Inflammatory macrophage treated with lipopolysaccharide for 4 hours (primary cell): ENCODE measurements around the gene XRCC4.

Source experiments
- DNase-seq: peaks from one replicate; pipeline ENCODE4 v3.0.0-alpha.2; 2020

The XRCC4 gene

GRCh38 chr5:83394190-83394589, 316.8 kb downstream of the XRCC4 start:
- no peak for DNase-seq

- peak; percentile 23 for DNase-seq
Observed at GRCh38 chr5:83396662-83397061, 319.3 kb downstream of the XRCC4 start.

- no peak for DNase-seq
Observed at GRCh38 chr5:83397658-83398057, 320.3 kb downstream of the XRCC4 start.

GRCh38 chr5:83400241-83400640, 322.9 kb downstream of the XRCC4 start:
- DNase-seq, result peak; percentile 74

GRCh38 chr5:83400701-83401100, 323.4 kb downstream of the XRCC4 start:
- no peak for DNase-seq

- DNase-seq, result peak; percentile 57
Observed at GRCh38 chr5:83401122-83401731, 323.9 kb downstream of the XRCC4 start.

GRCh38 chr5:83401775-83402174, 324.4 kb downstream of the XRCC4 start:
- DNase-seq, result no peak
